Parathyroid adenoma (tissue), 2 donors: ENCODE measurements around the gene LGALS7.
"Not testable (repeated sequence)": the region's sequence is repeated elsewhere in the genome, so short reads cannot be mapped to it uniquely, and the experiment has no call there.

Experiments used
- H2AFZ ChIP-seq: fragments of 300-600 bp; sonication (generic); one replicate; pipeline ENCODE4 v1.7.0; 2017; ENCODE audit warnings: antibody characterized with exemption, mild to moderate bottlenecking
- H3K27ac ChIP-seq: fragments of 300-600 bp; sonication (generic); one replicate; pipeline ENCODE4 v1.7.0; 2017
- H3K27me3 ChIP-seq: fragments of 300-600 bp; sonication (generic); one replicate; pipeline ENCODE4 v1.7.0; 2017; ENCODE audit warnings: low read length; ENCODE audit not compliant: control insufficient read depth, insufficient read depth
- H3K36me3 ChIP-seq: fragments of 300-600 bp; sonication (generic); one replicate; pipeline ENCODE4 v1.7.0; 2017; ENCODE audit warnings: low read length; ENCODE audit not compliant: control insufficient read depth, insufficient read depth
- H3K4me1 ChIP-seq: fragments of 300-600 bp; sonication (generic); one replicate; pipeline ENCODE4 v1.7.0; 2017; ENCODE audit warnings: control low read depth
- H3K4me2 ChIP-seq: fragments of 300-600 bp; sonication (generic); one replicate; pipeline ENCODE4 v1.7.0; 2017; ENCODE audit warnings: low read length
- H3K4me3 ChIP-seq: fragments of 300-600 bp; sonication (generic); one replicate; pipeline ENCODE4 v1.7.0; 2017; ENCODE audit warnings: low read depth, low read length
- H3K79me2 ChIP-seq: fragments of 300-600 bp; sonication (generic); one replicate; pipeline ENCODE4 v1.7.0; 2017; ENCODE audit warnings: control low read depth
- H3K9ac ChIP-seq: fragments of 300-600 bp; sonication (generic); one replicate; pipeline ENCODE4 v1.7.0; 2017; ENCODE audit warnings: mild to moderate bottlenecking
- H3K9me3 ChIP-seq: fragments of 300-600 bp; sonication (generic); one replicate; pipeline ENCODE4 v1.7.0; 2017; ENCODE audit warnings: low read length; ENCODE audit not compliant: control insufficient read depth
- TF ChIP-seq, protein P1 (sequence below): fragments of 300-600 bp; sonication (generic); IDR thresholded peaks from one replicate; pipeline ENCODE4 v1.7.0; 2017; ENCODE audit warnings: antibody characterized with exemption, mild to moderate bottlenecking
- donor health status: primary hyperparathyroidism.

The LGALS7 gene

DNA sequence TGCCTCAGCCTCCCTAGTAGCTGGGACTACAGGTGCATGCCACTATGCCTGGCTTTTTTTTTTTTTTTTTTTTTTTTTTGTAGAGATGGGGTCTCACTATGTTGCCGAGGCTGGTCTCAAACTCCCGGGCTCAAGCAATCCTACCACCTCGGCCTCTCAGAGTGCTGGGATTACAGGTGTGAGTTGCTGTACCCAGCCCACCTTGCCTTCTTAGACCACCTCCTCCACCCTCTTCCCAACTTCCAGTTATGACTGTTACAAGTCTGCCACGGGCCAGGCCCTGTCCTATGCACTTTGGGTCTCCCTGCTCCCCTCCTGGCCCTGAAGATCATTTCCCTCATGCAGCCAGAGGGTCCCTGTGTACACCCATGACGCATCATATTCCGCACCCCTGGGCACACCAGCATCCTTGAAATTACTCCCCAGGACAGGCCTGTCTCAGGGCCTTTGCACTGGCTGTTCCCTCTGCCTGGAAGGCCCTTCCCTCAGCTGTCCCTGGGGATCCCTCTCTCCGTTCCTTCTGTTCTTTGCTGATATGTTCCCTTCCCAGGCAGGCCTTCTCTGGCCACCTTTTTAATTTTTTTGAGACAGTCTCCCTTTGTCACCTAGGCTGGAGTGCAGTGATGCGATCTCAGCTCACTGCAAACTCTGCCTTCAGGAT is 36.4 kb upstream of the LGALS7 start:
- Histone ChIP-seq H3K79me2 (no peaks in the 10 kb centered on the region), H3K4me1 (no peaks in the 10 kb centered on the region), H3K9ac (no peak overlapping the region), H3K4me3 (no peak overlapping the region), H3K4me2 (no peak overlapping the region), H3K27me3 (no peaks in the 10 kb centered on the region), H3K27ac (no peak overlapping the region), H3K36me3 (no peaks in the 10 kb centered on the region), H2AFZ (no peak overlapping the region), H3K9me3 (no peaks in the 10 kb centered on the region)
- TF ChIP-seq, protein P1, sequence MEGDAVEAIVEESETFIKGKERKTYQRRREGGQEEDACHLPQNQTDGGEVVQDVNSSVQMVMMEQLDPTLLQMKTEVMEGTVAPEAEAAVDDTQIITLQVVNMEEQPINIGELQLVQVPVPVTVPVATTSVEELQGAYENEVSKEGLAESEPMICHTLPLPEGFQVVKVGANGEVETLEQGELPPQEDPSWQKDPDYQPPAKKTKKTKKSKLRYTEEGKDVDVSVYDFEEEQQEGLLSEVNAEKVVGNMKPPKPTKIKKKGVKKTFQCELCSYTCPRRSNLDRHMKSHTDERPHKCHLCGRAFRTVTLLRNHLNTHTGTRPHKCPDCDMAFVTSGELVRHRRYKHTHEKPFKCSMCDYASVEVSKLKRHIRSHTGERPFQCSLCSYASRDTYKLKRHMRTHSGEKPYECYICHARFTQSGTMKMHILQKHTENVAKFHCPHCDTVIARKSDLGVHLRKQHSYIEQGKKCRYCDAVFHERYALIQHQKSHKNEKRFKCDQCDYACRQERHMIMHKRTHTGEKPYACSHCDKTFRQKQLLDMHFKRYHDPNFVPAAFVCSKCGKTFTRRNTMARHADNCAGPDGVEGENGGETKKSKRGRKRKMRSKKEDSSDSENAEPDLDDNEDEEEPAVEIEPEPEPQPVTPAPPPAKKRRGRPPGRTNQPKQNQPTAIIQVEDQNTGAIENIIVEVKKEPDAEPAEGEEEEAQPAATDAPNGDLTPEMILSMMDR = no peak

DNA sequence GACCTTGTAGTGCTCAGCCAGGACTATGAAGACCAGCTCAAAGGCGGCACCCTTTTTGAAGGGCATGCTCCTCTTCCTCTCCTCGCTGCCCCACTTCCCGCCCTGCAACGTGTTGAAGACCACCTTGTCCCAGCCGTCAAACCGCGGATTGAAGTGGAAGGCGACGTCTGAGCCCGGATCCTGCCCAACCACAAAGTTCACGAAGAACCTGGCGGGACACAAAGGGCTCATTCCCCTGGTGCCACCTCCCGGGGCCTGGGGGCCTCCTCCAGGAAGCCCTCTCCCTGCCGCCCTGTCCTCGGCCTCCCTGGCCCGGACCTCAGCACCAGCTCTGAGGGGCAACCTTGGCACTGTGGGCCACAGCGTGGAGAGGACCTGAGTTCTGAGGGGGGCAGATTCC is 35.4 kb upstream of the LGALS7 start:
- H3K79me2 ChIP-seq = no peaks in the 10 kb centered on the region
- no peak overlapping the region for H3K27ac ChIP-seq
- H3K36me3 ChIP-seq = no peaks in the 10 kb centered on the region
- no peak overlapping the region for H3K9ac ChIP-seq
- no peak overlapping the region for H3K4me2 ChIP-seq
- H3K4me1 ChIP-seq = no peaks in the 10 kb centered on the region
- TF ChIP-seq, protein P1 = no peak
- no peak overlapping the region for H3K4me3 ChIP-seq
- H3K27me3 ChIP-seq = no peaks in the 10 kb centered on the region
- no peaks in the 10 kb centered on the region for H3K9me3 ChIP-seq
- no peak overlapping the region for H2AFZ ChIP-seq

DNA sequence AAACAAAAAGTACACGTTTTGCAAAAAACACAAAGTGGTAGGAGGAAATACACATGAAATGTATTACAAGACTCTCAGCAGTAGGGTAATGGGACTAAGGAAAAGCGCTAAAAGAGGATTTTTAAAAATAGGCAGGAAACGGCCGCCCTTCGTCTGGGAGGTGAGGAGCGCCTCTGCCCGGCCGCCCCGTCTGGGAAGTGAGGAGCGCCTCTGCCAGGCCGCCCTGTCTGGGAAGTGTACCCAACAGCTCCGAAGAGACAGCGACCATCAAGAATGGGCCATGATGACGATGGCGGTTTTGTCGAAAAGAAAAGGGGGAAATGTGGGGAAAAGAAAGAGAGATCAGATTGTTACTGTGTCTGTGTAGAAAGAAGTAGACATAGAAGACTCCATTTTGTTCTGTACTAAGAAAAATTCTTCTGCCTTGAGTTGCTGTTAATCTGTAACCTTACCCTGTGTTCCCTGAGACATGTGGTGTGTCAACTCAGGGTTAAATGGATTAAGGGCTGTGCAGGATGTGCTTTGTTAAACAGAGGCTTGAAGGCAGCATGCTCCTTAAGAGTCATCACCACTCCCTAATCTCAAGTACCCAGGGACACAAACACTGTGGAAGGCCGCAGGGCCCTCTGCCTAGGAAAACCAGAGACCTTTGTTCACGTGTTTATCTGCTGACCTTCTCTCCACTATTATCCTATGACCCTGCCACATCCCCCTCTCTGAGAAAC is 34.2 kb upstream of the LGALS7 start:
- not testable (repeated sequence) for H3K79me2 ChIP-seq, H2AFZ ChIP-seq, H3K9me3 ChIP-seq, H3K4me2 ChIP-seq, H3K9ac ChIP-seq, H3K27ac ChIP-seq, H3K27me3 ChIP-seq, H3K36me3 ChIP-seq, H3K4me3 ChIP-seq, H3K4me1 ChIP-seq

DNA sequence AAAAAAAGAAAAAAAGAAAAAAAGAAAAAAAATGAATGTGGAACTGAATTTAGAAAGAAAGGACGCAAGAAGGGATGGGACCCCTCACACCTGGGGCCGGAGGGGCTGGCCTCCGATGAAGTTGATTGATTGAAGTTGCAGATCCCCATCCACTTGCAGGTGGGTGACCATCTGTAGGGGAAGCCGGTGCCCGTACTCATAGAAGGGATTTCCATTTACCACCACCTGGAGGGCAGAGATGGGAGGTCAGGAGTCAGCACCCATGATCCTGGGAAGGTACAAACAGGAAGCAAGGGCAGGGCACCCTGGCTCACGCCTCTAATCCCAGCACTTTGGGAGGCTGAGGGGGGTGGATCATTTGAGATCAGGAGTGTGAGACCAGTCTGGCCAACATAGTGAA is 33.1 kb upstream of the LGALS7 start:
- Histone ChIP-seq H3K4me2 (no peak overlapping the region), H3K36me3 (no peaks in the 10 kb centered on the region), H3K27me3 (no peaks in the 10 kb centered on the region), H3K27ac (no peak overlapping the region), H3K4me1 (no peaks in the 10 kb centered on the region), H3K4me3 (no peak overlapping the region), H2AFZ (no peak overlapping the region), H3K79me2 (no peaks in the 10 kb centered on the region), H3K9ac (no peak overlapping the region), H3K9me3 (no peaks in the 10 kb centered on the region)
- TF ChIP-seq, protein P1 = no peak

GRCh38 chr19:38805180-38805579 is 31.9 kb upstream of the LGALS7 start:
- H3K27ac ChIP-seq = no peak overlapping the region
- H3K4me2 ChIP-seq = no peak overlapping the region
- no peaks in the 10 kb centered on the region for H3K4me1 ChIP-seq
- H3K4me3 ChIP-seq = no peak overlapping the region
- no peaks in the 10 kb centered on the region for H3K36me3 ChIP-seq
- TF ChIP-seq, protein P1 = no peak
- no peak overlapping the region for H2AFZ ChIP-seq
- H3K9ac ChIP-seq = no peak overlapping the region
- no peaks in the 10 kb centered on the region for H3K79me2 ChIP-seq
- H3K27me3 ChIP-seq = no peaks in the 10 kb centered on the region
- H3K9me3 ChIP-seq = no peaks in the 10 kb centered on the region
